K562 (cell line): ENCODE results near the gene TRIO. TPM values are rescaled to one million over a fixed set of nuclear protein-coding genes. Genes with fewer than 3 reads are reported as not detected.

Experiments
- ATAC-seq: fragments of 200-7000 bp; cut with Tn5 transposase; 3 replicates; pipeline ENCODE4 v1.9.1; 2020; ENCODE audit warnings: moderate library complexity
- BruUV-seq: library from RNA; stranded (reverse); fragments of 400-500 nt; replicated peaks from 2 replicates; lab custom pipeline; 2021; lab: Mats Ljungman, UMichigan
- CTCF ChIA-PET: fragments of 300-600 bp; formaldehyde crosslinking; extraction: SDS; loops from one replicate; lab custom pipeline; 2021; ENCODE audit warnings: low intra/inter-chr PET ratio; lab: Yijun Ruan, JAX
- POLR2A ChIA-PET: fragments of 300-600, 350-650 bp; sonication (Branson Sonifier 250); formaldehyde crosslinking; extraction: SDS; loops from one replicate; lab custom pipeline; 2021; ENCODE audit warnings: antibody characterized with exemption, inconsistent platforms; lab: Yijun Ruan, JAX
- DNase-seq, 4 experiments: peaks; one replicate each; pipeline versions ENCODE4 v3.0.0 to v3.0.0-alpha.2; 2011 to 2018; ENCODE audit warnings: low spot score in 3 of 4, mixed read lengths in 3 of 4; ENCODE audit errors: extremely low read depth in 1 of 4
- FAIRE-seq: peaks from 2 replicates; lab custom pipeline; 2011; peaks lifted over from hg19 to GRCh38; lab: Jason Lieb, UNC
- H2AFZ ChIP-seq: 2 replicates; pipeline ENCODE4 v1.6.0; 2011; ENCODE audit warnings: low read depth, low read length, control low read depth, inconsistent platforms
- H3K27ac ChIP-seq: fragments of 200-600 bp; 3 replicates; pipeline ENCODE4 v1.8.0; 2011; ENCODE audit warnings: low read depth, mild to moderate bottlenecking, control low read depth, inconsistent platforms, low read length, moderate library complexity, mixed read lengths; ENCODE audit errors: extremely low read depth
- H3K27me3 ChIP-seq, 2 experiments: fragments of 300-600 bp in 1 of 2; 2 replicates in 1 of 2; 3 replicates in 1 of 2; pipeline versions ENCODE4 v1.6.0 to v1.8.0; 2011; ENCODE audit warnings: inconsistent platforms in 2 of 2, low read length in 2 of 2, mild to moderate bottlenecking in 1 of 2, mixed read lengths in 1 of 2, moderate library complexity in 1 of 2; ENCODE audit not compliant: control insufficient read depth in 2 of 2, insufficient read depth in 2 of 2
- H3K36me3 ChIP-seq: fragments of 300-600 bp; 3 replicates; pipeline ENCODE4 v1.8.0; 2011; ENCODE audit warnings: mild to moderate bottlenecking, low read length, inconsistent platforms; ENCODE audit not compliant: control insufficient read depth, insufficient read depth
- H3K4me1 ChIP-seq, 2 experiments: fragments of 200-600 bp in 1 of 2; replicated peaks in 1 of 2; 2 replicates in 1 of 2; 3 replicates in 1 of 2; pipeline versions ENCODE4 v1.5.1 to v1.8.0; 2011; ENCODE audit warnings: inconsistent platforms in 2 of 2, low read length in 2 of 2, mild to moderate bottlenecking in 1 of 2, mixed read lengths in 1 of 2, moderate library complexity in 1 of 2; ENCODE audit not compliant: control insufficient read depth in 2 of 2, insufficient read depth in 2 of 2
- H3K4me2 ChIP-seq: 2 replicates; pipeline ENCODE4 v1.6.1; 2011; ENCODE audit warnings: low read length, control low read depth, inconsistent platforms, mixed read lengths; ENCODE audit not compliant: insufficient read depth
- H3K4me3 ChIP-seq: fragments of 200-600 bp; sonication (generic), shearing (Covaris generic); 2 replicates; pipeline ENCODE4 v1.5.1; 2016; ENCODE audit warnings: control low read depth, inconsistent platforms
- H3K79me2 ChIP-seq: fragments of 200-600 bp; 3 replicates; pipeline ENCODE4 v1.8.0; 2011; ENCODE audit warnings: low read length, inconsistent platforms; ENCODE audit not compliant: control insufficient read depth, insufficient read depth
- H3K9ac ChIP-seq, 2 experiments: 2 replicates each; pipeline versions ENCODE4 v1.6.0 to v1.6.1; 2011; ENCODE audit warnings: low read depth in 2 of 2, low read length in 2 of 2, control low read depth in 1 of 2, inconsistent platforms in 1 of 2, mild to moderate bottlenecking in 1 of 2, mixed read lengths in 1 of 2; ENCODE audit not compliant: insufficient read depth in 1 of 2
- H3K9me1 ChIP-seq: one replicate; pipeline ENCODE4 v1.6.0; 2011; ENCODE audit warnings: inconsistent platforms, mild to moderate bottlenecking, low read length, moderate library complexity; ENCODE audit not compliant: control insufficient read depth, insufficient read depth
- H3K9me3 ChIP-seq: replicated peaks from 2 replicates; pipeline ENCODE4 v1.5.1; 2011; ENCODE audit warnings: low read depth, low read length, inconsistent platforms; ENCODE audit not compliant: control insufficient read depth, insufficient read depth
- H4K20me1 ChIP-seq: replicated peaks from 2 replicates; pipeline ENCODE4 v1.6.1; 2011; ENCODE audit warnings: low read length, inconsistent platforms, mixed read lengths; ENCODE audit not compliant: control insufficient read depth, insufficient read depth
- CHD4 ChIP-seq: fragments of 200-600 bp; sonication (generic); IDR thresholded peaks from 3 replicates; pipeline ENCODE4 v1.6.1; 2012; ENCODE audit warnings: low read depth, mild to moderate bottlenecking, mixed read lengths, low read length, inconsistent platforms; ENCODE audit not compliant: insufficient read depth, insufficient replicate concordance, poor library complexity, severe bottlenecking
- ETV5 ChIP-seq: sonication (generic); formaldehyde crosslinking; IDR thresholded peaks from 2 replicates; pipeline ENCODE4 v1.4.0; 2020; ENCODE audit warnings: low read depth, mild to moderate bottlenecking, missing genetic modification reagents
- KDM1A ChIP-seq, 2 experiments: fragments of 450-650 bp; IDR thresholded peaks; 2 replicates each; pipeline ENCODE4 v1.6.1; 2016; ENCODE audit warnings: mild to moderate bottlenecking in 2 of 2
- MXI1 ChIP-seq: IDR thresholded peaks from 2 replicates; pipeline ENCODE4 v1.6.1; 2011; ENCODE audit warnings: low read depth, mild to moderate bottlenecking, improper control_type of control experiment, low read length
- PPARD ChIP-seq: fragments of 250-450 bp; sonication (Bioruptor Pico); IDR thresholded peaks from 2 replicates; pipeline ENCODE4 v1.8.0; 2022; ENCODE audit warnings: inconsistent platforms, mild to moderate bottlenecking, moderate library complexity
- SMAD3 ChIP-seq: fragments of 450-650 bp; formaldehyde crosslinking; conservative IDR thresholded peaks from 2 replicates; pipeline ENCODE4 v1.4.0; 2020; ENCODE audit warnings: mild to moderate bottlenecking
- SMARCE1 ChIP-seq: fragments of 450-650 bp; IDR thresholded peaks from 2 replicates; pipeline ENCODE4 v1.7.1; 2016; ENCODE audit warnings: mild to moderate bottlenecking
- SRF ChIP-seq, 2 experiments: fragments of 250-450, 450-650 bp in 1 of 2; sonication (Bioruptor Pico) in 1 of 2; sonication (generic) in 1 of 2; formaldehyde crosslinking; IDR thresholded peaks; 2 replicates each; pipeline versions ENCODE4 v1.5.0 to v1.5.1; 2020 to 2022; ENCODE audit warnings: mild to moderate bottlenecking in 1 of 2, missing genetic modification reagents in 1 of 2
- XRCC4 ChIP-seq: IDR thresholded peaks from one replicate; pipeline ENCODE4 v1.6.1; 2011; ENCODE audit not compliant: insufficient read depth, insufficient read length; ENCODE audit errors: extremely low read depth
- ZBTB17 ChIP-seq: fragments of 450-650 bp; formaldehyde crosslinking; IDR thresholded peaks from 2 replicates; pipeline ENCODE4 v1.4.0; 2020; ENCODE audit warnings: mild to moderate bottlenecking
- ZNF263 ChIP-seq: sonication (generic); formaldehyde crosslinking; IDR thresholded peaks from 2 replicates; pipeline ENCODE4 v1.8.0; 2022; ENCODE audit warnings: mild to moderate bottlenecking, missing genetic modification reagents, borderline replicate concordance
- ZNF282 ChIP-seq: sonication (generic); formaldehyde crosslinking; IDR thresholded peaks from 2 replicates; pipeline ENCODE4 v1.8.1; 2023; ENCODE audit warnings: missing genetic modification reagents
- whole genome bisulfite sequencing: fragments of 100-300 bp; shearing (Covaris generic); methylation state at CpG from one replicate; pipeline ENCODE4 v1.1.6; 2016; ENCODE audit warnings: low coverage, mixed read lengths; ENCODE audit not compliant: insufficient coverage; ENCODE audit errors: missing lambda C conversion rate; 5-methylcytosine and 5-hydroxymethylcytosine counted together
- in situ Hi-C: fragments of 300-500 bp; cut with MboI; formaldehyde crosslinking; loops from 4 replicates; pipeline ENCODE4 v1.15.0; 2018; ENCODE audit warnings: inconsistent platforms, mixed read lengths
- intact Hi-C: fragments of 100-400 bp; cut with micrococcal nuclease; formaldehyde crosslinking; loops from 2 replicates; pipeline ENCODE4 v1.14.2; 2022
- polyA plus RNA-seq, 8 experiments: library from polyadenylated mRNA; depleted of rRNA in 4 of 8; stranded (reverse) in 5 of 8; unstranded in 3 of 8; fragments of >200 nt; fragmentation: Nextera tagmentation in 2 of 8; fragmentation: Illumina TruSeq in 1 of 8; extraction: Ambion mirVana in 2 of 8; extraction: Trizol in 1 of 8; gene quantifications; 2 replicates each; pipeline versions ENCODE4 v1.2.1 to v1.2.3, GENCODE V29; 2011 to 2014; ENCODE audit warnings: inconsistent platforms in 1 of 8, missing spikeins in 1 of 8
- total RNA-seq, 7 experiments: library from RNA; depleted of rRNA in 6 of 7; stranded (reverse); fragments of >200 nt in 6 of 7; fragmentation: Illumina TruSeq in 2 of 7; extraction: Trizol in 2 of 7; gene quantifications; 2 replicates each; pipeline versions ENCODE4 v1.2.1 to v1.2.3, GENCODE V29; 2011 to 2021; ENCODE audit warnings: low replicate concordance in 1 of 7
- TF ChIP-seq, protein P1 (sequence below): fragments of 150-350 bp; conservative IDR thresholded peaks from 2 replicates; pipeline ENCODE4 v1.6.1; 2014; ENCODE audit warnings: low read length
- TF ChIP-seq, protein P2 (sequence below): sonication (generic); formaldehyde crosslinking; IDR thresholded peaks from 2 replicates; pipeline ENCODE4 v1.8.1; 2023; ENCODE audit warnings: mild to moderate bottlenecking, missing genetic modification reagents
- TF ChIP-seq, protein P3 (sequence below): fragments of 450-650 bp; formaldehyde crosslinking; IDR thresholded peaks from 2 replicates; pipeline ENCODE4 v1.4.0; 2022; ENCODE audit warnings: mild to moderate bottlenecking, moderate library complexity

Gene TRIO
- total and polyA plus RNA-seq, 9 of the 15 experiments (the other 6 are each of a cell fraction or from before 2014, with no cell fraction given) = 0.24 to 5.0 (median 1.1) TPM

DNA sequence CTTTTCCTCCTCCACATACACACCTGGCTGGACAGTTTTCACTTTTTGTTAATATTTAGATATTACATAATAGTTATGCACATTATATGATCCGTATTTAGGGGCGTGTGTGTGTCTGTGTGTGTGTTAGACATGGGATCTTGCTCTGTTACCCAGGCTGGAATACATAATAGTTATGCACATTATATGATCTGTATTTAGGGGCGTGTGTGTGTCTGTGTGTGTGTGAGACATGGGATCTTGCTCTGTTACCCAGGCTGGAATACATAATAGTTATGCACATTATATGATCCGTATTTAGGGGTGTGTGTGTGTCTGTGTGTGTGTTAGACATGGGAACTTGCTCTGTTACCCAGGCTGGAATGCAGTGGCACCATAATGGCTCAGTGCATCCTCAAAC lies 239.5 kb downstream of the TRIO start (continued):
- TF ChIP-seq, protein P1, sequence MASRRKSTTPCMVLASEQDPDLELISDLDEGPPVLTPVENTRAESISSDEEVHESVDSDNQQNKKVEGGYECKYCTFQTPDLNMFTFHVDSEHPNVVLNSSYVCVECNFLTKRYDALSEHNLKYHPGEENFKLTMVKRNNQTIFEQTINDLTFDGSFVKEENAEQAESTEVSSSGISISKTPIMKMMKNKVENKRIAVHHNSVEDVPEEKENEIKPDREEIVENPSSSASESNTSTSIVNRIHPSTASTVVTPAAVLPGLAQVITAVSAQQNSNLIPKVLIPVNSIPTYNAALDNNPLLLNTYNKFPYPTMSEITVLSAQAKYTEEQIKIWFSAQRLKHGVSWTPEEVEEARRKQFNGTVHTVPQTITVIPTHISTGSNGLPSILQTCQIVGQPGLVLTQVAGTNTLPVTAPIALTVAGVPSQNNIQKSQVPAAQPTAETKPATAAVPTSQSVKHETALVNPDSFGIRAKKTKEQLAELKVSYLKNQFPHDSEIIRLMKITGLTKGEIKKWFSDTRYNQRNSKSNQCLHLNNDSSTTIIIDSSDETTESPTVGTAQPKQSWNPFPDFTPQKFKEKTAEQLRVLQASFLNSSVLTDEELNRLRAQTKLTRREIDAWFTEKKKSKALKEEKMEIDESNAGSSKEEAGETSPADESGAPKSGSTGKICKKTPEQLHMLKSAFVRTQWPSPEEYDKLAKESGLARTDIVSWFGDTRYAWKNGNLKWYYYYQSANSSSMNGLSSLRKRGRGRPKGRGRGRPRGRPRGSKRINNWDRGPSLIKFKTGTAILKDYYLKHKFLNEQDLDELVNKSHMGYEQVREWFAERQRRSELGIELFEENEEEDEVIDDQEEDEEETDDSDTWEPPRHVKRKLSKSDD = no peak
- TF ChIP-seq ETV5 (no peak), KDM1A (IDR thresholded peaks at IDR 0.05) (no peak), ZBTB17 (no peak)
- TF ChIP-seq, all 486 proteins: peak for 0

DNA sequence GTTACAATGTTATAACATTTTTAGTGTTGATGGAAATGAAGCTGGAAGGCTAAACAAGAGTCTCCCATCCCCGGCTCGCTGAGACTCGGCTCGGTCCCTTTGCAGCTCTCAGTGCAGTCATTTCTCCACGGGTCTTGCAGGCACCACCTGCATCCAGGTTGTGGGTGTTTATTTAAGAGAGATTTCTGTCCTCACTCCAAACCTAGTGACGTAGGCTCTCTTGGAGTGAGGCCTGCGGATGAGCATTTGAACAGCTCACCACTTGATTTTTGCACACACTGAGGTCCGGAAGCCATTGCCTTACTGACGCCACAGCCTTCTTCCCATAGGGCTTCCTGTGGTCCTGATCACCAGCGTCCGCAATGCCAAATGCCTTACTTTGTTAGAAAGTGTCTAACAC lies 240.8 kb downstream of the TRIO start:
- intact Hi-C loops = no loop called here
- Histone ChIP-seq H2AFZ (no peak overlapping the region), H3K36me3 (no peaks in the 10 kb centered on the region), H3K4me1 (peaks cover 0 to 6% of the 10 kb centered on the region in 2 experiments; a peak in 2 of 5 replicates), H3K9me1 (no peaks in the 10 kb centered on the region), H3K27me3 (peaks cover 7 to 23% of the 10 kb centered on the region in 2 experiments; a peak in 3 of 5 replicates), H3K9me3 (no peaks in the 10 kb centered on the region), H4K20me1 (no peaks in the 10 kb centered on the region), H3K9ac (no peak overlapping the region), H3K79me2 (no peaks in the 10 kb centered on the region), H3K4me3 (no peak overlapping the region), H3K4me2 (no peak overlapping the region), H3K27ac (no peak overlapping the region)
- BruUV-seq = no TSS peak
- FAIRE-seq = no peak
- in situ Hi-C loops = no loop called here
- 6% methylated on average over 11 of the region's 11 CpGs for WGBS
- ChIA-PET POLR2A (interaction anchor here (0.6 to 0.7 kb wide), 2 partner anchors 9 to 458 kb away, joined by 3 to 4 read pairs; no protein-coding TSS in a partner anchor), CTCF (no interaction called here)
- DNase-seq = no peak
- ATAC-seq = no peak
- TF ChIP-seq, protein P2, sequence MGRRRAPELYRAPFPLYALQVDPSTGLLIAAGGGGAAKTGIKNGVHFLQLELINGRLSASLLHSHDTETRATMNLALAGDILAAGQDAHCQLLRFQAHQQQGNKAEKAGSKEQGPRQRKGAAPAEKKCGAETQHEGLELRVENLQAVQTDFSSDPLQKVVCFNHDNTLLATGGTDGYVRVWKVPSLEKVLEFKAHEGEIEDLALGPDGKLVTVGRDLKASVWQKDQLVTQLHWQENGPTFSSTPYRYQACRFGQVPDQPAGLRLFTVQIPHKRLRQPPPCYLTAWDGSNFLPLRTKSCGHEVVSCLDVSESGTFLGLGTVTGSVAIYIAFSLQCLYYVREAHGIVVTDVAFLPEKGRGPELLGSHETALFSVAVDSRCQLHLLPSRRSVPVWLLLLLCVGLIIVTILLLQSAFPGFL (CRISPR knock-in tag) = no peak
- TF ChIP-seq SMARCE1 = no peak
- no peak for TF ChIP-seq XRCC4
- no peak for TF ChIP-seq ZNF282 (CRISPR knock-in tag)
- TF ChIP-seq, protein P3, sequence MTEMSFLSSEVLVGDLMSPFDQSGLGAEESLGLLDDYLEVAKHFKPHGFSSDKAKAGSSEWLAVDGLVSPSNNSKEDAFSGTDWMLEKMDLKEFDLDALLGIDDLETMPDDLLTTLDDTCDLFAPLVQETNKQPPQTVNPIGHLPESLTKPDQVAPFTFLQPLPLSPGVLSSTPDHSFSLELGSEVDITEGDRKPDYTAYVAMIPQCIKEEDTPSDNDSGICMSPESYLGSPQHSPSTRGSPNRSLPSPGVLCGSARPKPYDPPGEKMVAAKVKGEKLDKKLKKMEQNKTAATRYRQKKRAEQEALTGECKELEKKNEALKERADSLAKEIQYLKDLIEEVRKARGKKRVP (CRISPR knock-in tag) = no peak
- TF ChIP-seq SRF (CRISPR knock-in tag; IDR thresholded peaks at IDR 0.05) = no peak
- no peak for TF ChIP-seq ZNF263
- no peak for TF ChIP-seq SMAD3
- TF ChIP-seq CHD4 = no peak
- TF ChIP-seq PPARD (CRISPR knock-in tag) = no peak
- TF ChIP-seq MXI1 = no peak
